Hematopoietic multipotent progenitor cell treated with erythropoietin and hydrocortisone succinate and interleukin-3 and kit ligand, for 17 days (in vitro differentiated cells): ENCODE results near the gene KCNQ1.

ENCODE experiments used
- DNase-seq: peaks from one replicate; pipeline ENCODE4 v3.0.0-alpha.2; 2015; ENCODE audit warnings: low spot score

Gene KCNQ1

DNA sequence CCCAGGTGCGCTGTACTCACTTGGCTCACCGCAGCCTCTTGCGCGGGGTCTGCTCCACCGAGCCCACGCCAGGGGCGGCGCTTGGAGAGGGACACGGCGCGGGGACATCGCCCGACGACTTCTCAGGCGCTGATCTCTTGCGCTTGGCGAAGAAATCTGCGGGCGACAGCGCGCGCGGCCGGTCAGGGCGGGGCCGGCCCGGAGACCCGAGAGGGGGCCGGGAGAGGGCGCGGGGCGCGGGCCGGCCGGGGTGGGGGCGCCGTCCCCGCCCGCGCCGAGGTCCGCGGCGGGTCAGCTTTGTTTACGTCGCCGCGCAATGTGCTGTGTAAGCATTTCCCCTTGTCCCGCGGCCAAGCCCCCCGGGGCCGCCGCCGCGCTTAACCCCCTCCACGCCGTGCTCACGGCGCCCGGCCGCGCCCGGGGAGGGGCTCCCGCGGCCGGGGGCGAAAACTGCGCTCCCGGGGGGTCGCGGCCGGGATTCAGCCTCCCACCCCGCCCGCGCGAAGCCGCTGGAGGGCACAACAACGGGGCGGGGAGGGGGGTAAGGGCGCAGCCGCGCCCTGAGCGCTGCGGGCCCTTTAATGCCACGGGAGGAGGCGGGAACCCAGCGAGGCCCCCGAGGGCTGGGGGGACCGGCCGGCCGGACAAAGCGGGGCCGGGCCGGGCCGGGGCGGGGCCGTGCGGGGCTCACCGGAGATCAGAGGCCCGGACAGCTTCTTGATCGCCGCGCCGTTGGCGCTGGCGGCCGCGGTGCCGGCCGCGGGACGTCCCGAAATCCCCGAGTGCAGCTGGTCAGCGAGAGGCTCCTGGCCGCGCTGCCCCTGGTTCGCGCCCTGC is 439.4 kb downstream of the KCNQ1 start:
- DNase-seq: peak; percentile 18

DNA sequence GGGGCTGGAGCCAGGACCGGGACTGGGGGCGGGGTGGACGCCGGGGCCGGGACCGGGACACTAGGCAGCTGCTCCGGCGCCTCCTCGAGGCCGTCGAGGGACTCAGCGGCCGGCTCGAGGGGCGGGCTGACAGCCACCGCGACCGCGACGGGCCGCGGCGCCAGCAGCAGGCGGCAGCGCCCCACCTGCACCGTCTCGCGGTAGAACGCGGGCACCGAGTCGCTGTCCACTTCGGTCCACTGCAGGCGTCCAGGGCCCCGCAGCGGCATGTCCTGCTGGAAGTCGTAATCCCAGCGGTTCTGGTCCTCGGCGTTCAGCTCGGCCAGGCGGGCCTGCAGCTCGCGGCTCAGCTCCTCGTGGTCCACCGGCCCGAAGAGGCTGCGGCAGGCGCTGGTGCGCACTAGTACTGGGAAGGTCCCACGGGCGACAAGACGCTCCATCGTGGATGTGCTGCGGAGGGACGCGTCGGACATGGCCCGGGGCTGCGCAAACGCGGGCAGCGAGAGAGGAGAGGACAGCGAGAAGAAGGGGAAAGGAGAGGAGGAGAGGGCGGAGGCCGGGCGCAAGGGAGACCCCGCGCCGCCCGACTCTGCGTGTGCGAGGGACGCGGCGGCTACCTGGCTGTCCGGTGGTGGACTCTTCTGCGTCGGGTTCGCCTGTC is 440.3 kb downstream of the KCNQ1 start:
- DNase-seq: no peak

DNA sequence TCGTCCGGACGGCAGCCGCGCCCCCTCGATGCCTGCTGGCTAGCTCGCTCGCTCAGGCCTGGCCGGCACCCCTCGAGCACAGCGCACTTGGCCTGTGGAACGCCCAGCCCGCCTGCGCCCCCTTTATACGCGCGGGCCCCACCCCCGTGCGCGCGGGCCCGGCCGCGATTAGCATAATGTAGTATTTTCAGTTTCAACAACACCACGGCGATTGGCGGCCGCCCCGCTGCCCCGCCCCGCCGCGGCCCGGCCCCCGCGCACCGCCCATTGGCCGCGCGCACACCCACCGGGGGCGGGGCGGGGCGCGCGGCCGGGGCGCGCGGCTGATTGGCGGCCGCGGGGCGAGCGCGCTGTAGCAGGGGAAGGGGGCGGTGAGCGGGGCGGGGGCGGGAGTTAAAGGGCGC is 440.9 kb downstream of the KCNQ1 start, which contains the start of gene CDKN1C:
Gene CDKN1C (minus strand): TSS at position 98 of the 404 bp plus-strand sequence. CDS start 319 bp downstream, outside the sequence.
- peak; percentile 78 for DNase-seq

DNA sequence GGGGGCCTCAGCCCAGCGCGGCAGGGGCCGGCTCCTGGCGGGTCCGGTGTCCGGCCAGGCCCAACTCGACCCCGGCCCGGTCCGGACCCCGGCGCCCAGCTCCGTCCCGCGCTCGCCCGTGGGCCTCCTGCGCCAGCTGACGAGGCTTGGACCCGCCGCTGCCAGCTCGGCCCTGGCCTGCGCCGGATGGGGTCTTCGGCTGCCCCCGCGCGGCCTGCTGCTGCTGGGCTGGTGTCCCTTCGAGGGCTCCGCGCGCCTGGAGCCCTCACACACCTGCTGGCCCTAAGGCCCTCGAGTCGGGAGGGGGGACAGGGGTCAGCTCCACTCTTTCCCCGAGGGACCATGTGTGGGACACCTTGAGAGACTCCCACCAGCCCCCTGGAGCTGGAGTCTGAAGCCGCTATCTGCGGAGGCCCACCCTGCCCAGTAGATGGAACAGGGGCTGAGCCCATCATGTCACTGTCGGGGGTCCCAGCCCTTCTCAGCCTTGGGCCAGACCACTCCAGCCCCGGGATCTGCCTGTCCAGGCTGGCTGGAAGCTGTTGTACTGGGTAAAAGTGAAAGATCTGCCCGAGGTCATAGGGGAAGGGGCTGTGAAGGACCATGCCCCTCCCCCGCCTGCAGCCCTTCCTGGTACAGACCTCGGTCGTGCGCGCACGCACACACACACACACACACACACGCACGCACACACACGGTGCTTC is 441.5 kb downstream of the KCNQ1 start:
- DNase-seq: no peak

DNA sequence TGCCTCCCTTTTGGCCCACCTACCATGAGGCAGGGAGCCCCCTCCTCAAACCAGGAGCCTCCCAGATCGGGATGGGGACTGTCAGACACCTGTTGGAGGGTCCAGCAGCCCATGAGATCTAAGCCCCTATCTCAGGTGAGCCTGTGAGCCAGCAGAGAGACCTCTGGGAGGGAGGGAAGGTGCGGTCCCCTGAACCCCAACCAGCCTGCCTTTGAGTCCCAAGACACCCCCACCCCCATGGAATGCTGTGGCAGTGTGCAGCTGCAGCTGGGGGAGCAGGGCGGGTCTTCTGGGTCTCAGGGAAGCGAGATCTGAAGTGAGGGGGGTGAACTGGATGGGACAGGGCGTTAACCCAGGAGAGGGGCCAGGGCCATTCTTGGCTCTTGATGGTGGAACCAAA is 442.1 kb downstream of the KCNQ1 start:
- no peak for DNase-seq

DNA sequence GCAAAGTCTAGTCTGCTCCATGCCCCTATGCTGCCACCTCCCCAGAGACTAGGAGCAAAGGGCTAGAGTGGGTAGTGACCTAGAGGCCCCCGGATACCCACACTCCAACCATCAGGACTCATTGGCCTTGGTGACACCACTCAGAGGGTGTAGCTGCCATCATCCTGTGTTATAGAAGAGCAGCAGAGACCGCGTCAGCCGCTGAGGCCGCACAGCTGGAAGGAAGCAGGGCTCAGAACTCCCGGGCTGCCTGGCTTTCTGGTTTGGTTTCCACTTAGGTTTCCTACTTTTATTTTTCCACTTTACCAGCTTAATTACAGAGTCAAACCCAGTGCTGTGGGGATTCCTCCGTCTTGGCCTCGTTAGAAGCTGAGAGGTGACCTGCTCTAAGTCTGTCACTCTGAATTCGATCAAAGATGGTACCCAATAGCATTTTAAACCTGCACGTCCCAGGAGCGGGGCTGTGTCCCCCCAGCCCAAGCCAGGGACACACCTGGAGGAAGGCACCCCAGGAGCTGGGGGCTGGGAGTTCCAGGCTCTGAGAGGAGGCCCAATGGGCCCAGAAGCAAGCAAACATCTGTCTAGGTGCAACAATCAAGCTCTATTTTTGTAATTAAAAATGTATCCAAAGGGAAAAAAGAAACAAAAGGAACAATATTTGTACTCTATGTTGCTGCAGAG is 442.8 kb downstream of the KCNQ1 start:
- DNase-seq: no peak

DNA sequence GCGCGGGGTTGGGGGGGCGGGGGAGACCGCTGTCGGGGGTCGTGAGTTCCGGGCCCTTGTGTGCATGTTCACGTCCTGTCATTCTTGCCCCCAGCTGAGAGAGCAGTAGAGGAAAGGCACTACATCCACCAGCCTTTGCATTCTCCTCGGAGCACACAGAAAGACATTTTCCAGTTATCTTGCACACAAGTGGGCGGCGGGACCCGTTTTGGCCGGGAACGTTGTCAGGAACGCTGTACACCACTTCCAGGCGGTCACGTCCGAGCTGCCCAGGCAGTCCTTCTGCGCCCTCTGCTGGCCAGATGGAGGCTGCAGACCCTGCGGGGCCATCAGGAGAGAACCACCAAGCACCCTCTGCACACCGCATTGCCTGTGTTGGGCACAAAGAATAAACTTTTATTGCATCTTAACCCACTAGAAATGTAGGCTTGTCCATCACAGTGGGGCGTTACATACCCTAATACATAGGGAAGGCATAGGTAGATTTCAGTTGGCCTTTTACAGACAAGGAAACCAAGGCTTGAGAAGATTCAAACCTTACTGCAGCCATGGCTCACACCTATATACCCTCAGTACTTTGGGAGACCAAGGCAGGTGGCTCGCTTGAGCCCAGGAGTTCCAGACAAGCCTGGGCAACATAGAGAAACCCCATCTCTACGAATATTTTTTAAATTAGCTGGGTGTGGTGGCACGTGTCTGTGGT is 443.6 kb downstream of the KCNQ1 start:
- DNase-seq: peak; percentile 84

DNA sequence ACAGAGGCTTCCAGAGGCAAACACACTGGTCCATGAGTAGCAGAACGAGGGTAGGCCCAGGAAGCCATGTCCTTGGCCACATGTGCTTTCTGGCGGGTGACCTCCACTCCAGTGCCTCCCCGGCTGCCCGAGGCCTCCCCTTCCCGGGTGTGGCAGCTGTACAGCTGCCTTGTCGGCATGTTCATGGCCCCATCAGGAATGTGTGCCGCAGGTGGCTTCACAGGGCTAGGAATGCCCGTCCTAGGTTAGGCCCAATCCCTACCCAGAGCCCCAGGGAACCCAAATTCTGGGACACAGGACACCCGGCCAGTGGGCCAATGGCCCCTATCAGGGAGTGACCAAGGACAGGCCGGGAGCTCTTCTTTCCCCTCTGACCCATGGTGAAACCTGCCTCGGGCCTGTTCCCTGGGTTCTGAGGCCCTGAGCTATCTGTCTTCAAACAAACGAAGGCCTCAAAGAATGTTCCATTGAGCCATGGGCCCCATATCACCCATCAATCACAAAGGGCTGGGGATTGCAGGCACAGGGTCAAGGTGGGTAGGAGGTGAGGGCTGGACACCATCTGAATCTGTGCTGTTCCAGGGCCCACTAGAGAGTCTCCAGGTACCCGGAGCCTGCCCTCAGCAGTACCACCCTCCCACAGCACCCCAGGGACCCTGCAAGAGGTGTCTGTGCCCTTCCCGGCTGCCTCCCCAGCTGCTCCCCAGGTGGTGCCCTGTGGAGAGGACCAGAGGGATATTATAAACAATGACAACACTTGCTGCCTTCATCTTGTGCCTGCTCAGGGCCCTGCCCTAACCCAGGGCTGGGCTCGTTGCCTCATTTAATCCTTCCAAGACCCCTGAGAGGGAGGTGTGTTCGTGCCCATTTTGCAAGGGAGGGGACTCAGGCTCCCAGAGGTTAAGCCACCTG is 444.8 kb downstream of the KCNQ1 start:
- DNase-seq: no peak

DNA sequence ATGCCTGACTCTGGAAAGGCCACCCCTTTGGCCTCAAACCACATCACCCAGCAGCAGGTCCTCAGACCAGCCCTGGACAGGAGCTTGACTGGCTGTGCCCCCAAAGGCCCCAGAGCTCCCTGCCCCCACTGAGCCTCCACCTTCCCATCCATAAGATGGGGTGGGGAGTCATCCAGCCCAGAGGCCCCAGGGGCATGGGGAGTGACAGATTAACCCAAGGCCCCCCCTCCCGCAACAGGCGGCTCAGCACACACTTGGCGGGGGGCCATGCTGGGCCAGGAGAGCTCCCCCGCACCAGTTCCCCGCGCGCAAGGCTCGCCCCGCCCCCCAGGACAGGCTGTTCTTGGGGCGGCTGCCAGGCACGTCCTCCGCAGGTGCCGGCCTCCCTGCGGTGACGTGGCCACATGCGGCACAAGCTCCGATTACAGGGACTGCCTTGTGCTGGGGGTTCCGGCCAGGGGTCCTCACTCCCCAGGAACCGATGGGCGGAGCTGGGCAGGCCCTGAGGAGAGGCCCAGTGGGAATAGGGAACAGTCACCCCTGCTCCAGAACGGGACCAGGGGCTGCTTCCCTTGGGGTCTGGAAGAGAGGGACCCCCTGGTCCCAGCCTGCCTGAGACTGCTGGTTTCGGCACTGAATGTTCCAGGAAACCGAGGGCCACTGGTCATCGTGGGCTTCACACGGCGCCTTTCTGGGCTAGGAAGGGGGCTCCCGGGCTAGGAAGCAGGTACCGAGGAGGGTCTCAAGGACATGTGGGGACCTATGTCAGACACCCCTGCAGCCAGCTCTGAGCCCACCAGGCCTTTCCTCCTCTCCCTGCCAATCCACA is 445.9 kb downstream of the KCNQ1 start:
- DNase-seq: no peak

DNA sequence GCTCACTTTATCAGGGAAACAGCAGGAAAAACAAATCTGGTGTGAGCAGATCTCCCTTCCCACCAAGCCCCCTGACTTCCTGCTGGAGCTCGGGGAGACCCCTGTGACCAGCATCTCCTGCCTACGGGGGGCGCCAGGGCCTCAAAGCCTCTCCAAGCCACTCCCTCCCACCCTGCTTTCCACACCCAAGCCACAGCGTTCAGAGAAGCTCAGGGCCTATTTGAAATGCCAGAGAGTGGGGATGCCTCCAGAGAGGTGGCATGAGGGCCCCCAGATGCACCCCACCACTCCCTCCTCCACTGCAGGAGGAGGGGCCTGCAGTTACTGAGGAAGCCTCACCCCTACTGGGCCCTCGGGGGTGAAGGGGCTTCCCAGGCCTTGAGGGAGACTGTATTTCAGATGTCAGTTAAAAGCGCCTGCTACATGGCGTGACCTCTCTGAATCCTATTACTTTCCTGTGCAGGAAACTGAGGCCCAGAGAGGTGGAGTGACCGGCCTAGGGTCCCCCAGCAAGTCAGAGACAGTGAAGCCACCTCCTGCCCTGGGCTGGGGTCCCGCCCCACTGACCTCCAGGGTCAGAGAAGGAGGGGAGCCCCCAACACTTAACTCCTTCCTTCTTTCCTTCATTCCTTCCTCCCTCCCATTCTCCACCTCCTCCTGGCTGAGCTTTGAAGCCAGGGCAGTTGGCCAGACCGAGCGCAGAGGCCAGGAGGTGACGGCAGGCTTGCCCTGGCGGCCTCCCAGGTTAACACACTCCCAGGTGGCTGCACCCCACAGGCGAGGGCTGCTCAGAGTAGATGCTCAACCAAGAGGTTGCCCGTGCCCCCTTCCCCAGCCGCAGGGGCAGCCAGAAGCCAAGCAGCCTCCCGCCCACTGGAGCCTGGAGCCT is 446.8 kb downstream of the KCNQ1 start:
- no peak for DNase-seq

DNA sequence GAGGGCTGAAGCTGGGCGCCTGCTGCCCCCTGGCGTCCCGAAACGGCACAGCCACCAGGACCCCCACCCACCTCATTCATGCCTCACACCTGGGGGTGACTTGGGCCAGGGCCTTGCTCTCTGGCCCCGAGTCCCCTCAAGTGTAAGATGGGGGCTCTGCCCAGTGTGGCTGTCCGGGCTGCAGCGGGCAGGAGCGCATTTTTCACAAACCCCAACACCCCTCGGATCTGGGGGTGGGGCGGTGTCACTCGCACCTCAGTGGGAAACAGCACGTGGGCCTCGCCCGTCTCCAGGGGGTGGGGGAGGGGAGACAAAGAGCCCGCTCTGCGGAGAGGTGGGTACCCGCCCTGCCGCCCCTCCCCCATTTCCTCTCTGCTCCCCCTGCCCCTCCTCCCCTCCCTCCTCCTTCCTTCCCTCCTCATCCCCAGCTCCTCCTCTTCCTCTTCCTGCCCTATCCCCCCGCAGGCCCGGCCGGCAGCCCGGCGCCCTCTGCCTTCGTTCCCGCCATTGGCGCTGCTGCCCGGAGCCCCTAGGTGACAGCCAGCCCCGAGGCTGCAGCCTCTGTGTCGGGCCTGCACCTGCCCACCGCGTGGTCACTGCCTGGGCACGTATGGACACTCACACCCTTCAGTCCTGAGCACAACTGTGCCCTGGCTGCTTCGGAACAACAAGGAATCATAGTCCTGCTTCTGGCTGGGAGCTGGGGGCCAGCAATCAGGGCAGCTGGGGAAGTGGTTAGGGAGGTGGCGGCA is 447.6 kb downstream of the KCNQ1 start:
- no peak for DNase-seq

DNA sequence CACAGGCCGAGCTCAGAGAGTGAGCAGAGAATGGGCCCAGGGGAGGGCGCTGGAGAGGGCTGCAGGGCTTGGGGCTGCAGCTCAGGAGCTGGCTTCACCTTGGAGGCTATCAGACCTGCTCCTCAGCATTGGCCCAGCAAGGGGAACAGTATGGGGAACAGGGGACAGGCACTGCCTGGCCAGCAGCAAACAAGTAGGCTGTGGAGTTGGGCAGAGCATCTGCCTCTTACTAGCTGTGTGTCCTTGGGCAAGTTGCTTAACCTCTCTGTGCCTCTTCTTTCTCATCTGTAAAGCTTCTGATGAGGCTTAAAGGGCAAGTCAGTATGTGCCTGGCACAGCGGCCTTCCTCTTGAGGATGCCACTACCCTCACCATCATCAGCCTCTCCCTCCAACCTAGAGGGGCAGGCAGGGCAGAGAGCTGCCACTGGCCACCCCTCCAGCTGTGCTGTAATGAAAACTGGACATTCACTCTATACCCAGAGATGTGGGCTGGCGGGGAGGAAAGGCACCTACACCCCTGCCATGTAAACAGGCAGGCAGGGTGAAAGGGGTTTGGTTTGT is 448.2 kb downstream of the KCNQ1 start:
- DNase-seq: no peak

DNA sequence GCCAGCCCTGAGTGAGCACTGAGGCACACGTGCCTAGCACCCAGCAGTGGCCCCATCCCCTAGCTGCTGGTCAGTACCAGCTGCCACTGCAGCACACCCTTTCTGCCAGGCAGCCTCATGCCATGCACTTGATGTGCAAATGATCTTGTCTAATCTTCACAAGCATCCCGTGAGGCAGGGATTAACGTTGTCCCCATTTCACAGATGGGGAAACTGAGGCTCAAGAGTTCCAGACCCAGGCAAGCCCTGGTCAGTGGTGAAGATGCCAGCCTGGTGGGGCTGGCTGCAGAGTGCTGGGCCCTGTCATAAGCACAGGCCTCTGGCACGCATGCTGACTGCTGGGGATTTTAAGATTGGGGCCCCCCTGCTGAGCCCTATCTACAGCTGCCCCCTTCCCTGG is 449.1 kb downstream of the KCNQ1 start:
- DNase-seq: no peak

DNA sequence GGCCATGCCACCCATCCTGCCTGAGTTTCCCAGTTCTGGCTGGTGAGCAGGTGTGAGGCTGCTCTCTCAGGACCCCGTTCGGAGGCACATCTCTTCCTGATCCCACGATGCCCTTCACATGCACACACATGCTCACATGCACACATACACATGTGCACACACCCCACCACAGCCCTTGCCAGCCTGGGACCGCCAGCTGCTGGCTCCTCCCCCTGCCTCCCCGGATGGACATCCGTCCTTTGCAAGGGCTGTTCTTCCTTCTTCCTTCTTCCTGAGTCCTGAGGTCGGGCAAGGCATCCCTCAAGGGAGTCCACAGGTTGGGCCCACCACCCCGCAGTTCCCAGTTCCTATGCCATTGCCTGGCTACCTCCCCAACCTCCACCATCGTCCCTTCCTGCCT is 451.2 kb downstream of the KCNQ1 start:
- no peak for DNase-seq

DNA sequence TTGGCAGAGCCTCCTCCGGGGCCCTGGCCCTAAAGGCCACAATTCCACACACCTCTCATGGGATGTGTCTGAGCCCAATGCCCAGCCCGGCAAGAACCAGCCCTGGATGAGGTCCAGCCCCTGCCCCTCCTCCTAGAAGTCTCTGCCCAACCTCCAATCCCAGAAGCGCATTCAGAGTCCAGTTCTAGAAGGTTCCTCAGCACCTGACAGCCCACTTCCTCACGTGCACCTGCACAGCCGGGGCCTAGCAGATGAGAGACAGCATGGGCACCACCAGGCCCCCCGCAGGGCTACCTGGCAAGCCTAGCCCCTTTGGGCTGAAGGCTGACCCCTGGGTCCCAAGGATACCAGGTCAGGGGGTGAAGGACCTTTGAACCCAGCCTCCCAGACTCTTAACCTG is 452.2 kb downstream of the KCNQ1 start:
- DNase-seq: no peak

DNA sequence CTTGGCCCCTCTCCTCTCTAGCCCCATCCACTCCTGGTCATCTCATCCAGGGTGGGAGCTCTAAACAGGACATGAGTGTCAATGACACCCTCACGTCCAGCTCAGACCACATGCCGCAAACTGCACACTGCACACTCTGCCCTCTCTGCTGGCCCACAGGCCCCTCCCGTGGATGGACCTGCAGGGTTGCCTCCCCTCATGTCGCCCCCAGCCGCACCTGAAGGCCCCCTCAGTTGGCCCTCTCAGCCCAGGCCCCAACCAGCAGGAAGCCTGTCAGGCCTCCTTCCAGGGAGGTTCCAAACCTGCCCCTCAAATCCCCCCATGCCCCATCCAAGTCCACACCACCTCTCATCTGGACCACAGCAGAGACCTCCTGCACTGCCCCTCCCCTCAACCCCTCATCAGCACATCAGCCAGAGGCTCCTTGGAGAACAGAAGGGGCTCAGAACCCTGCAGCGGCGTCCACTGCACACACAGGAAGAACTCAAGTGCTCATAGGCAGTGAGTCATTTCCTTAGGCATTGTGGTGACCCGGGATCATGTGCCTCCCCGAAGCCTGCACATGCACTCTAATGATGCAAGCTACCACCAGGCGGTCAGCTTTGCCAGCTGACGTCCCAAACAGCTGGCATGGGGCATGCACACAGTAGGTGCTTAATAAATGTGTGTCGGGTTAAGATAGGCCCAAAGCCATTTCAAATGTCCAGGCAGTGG is 453.7 kb downstream of the KCNQ1 start:
- no peak for DNase-seq
